GM03348 (cell line): Measurements from ENCODE around the gene TRIP12.
"Not testable (repeated sequence)": the region's sequence is repeated elsewhere in the genome, so short reads cannot be mapped to it uniquely, and the experiment has no call there.

Source experiments
- DNase-seq: peaks from one replicate; pipeline ENCODE4 v3.0.0; 2012; ENCODE audit warnings: low spot score

The TRIP12 gene

GRCh38 chr2:229768235-229768634 lies 153.6 kb downstream of the TRIP12 start:
- no peak for DNase-seq

DNA sequence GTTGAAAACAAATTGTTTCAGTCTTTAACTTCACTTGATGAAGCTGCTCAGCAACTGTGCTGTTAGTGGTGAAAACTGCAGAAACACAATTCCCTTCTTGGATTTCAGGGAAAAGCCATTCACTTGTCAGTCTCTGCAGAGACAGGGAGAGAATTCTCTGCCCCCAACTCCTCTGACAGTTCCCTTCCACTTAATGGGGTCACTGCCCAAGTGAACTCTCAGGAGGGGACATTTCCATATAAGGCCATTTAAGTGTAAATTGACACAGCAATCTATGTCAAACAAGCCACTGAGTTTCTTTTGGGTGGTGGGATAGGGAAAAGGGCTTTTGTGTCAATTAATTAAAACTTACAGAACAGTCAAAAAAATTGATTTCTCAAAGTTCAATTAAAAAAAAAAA lies 156.1 kb downstream of the TRIP12 start:
- no peak for DNase-seq

- DNase-seq = no peak
These were observed 160.1 kb downstream of the TRIP12 start for GRCh38 chr2:229761663-229762062.

- DNase-seq = not testable (repeated sequence)
These were observed 164.3 kb downstream of the TRIP12 start for GRCh38 chr2:229757462-229757861.

DNA sequence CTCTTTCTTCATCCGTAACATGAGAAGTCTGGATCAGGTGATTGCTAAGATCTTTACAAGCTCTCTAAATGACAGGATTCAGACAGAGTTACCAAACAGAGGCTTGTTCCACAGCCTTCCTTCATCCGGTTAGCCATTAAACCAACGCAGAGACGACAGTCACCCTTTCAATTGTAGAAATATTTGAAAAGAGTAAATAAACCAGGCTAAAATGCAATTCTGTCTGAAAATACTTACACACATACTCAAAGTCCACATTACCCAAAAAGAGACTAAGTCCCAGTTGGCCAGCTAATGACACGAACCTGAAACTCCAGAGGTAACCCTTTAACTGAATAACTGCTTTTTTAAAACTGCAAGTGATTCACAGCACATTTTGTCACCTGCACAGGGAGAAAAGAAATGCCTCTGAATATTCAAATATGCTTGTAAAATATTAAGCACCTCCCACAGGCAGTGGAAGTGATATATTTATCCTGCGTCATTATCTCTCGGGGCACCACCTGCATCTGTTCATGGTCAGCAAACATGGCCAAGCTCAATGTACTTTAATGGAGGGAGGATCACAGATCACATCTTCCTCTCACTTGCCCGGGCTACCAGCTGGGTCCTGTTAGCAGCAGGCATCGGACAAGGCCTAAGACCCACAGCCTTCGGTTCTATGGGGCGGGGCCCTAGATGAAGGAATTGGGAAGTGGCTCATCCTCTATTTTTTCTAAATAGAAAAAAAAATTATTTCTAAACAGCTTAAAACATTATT lies 168.7 kb downstream of the TRIP12 start:
- no peak for DNase-seq

DNA sequence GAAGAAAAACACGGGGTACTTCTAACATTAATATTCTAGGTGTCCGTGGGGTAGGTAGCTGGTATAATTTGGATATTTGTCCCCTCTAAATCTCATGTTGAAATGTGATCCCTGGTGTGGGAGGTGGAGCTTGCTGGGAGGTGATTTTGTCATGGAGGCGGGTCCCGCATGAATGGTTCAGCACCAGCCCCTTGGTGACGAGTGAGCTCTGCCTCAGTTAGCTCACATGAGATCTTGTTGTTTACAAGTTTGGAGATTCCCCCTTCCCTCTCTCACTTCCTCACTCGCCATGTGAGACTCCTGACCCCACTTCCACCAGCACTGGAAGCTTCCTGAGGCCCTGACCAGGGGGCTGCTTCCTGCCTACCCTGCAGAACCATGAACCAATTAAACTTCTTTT lies 172.0 kb downstream of the TRIP12 start:
- no peak for DNase-seq

DNA sequence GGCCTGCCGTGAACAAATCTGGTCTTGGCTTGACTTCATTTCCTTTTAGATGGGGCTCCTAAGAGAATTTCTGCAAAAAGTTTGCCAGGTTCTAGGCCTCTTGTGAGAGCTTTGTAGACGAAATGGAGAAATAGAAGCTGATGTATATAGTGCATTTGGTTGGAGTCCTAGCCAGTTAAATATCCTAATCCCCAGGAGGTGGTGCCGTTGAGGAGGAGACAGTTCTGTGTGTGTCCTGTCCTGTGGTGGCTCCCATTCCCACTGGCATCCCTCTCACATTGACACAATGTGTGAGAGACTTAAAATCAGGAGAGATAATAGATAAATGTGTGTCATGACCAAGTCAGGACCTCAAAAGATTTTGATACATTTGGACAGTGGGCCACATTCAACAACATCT lies 172.9 kb downstream of the TRIP12 start:
- no peak for DNase-seq

- not testable (repeated sequence) for DNase-seq
These were observed 179.1 kb downstream of the TRIP12 start for GRCh38 chr2:229742691-229743090.

DNA sequence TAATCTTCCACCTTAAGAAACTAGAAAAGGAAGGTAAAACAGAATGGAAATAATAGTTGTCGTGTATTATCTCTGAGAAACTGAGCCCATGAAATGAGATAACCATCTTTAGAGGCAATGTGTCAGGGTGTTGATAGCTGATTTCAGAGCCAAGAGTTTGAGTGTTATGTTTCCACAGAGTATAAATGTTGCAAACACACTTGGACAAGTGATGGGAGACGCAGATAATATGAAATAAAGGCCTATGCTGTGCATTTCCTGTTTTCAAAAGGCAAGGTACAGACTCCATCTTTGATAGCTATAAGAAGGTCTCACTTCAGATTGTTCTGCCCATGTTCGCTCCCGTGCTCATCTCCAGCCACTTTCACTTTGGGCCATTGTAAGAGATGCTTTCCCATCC lies 181.5 kb downstream of the TRIP12 start:
- no peak for DNase-seq

DNA sequence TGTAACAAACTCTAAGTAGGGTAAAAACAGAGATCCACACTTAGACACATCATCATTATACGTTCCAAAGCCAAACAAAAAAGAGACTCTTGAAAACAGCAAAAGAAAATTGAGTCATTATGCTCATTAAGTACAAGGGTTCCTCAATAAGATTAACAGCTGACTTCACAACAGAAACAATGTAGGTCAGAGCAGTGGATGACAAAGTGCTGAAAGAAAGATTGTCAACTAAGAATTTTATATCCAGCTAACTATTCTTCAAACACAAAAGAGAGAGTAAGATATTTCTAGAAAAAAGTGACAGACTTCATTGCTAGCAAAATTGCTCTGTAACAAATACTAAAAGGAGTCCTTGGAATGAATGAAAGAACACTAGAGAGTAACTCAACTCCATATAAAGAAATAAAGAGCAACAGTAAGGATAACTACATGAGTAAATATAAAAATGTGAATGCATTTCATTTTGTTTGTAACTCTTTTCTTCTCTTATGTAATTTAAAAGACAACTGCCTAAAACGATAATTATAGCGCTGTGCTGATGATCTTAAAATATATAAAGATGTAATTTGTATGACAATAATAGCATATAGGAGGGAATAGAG lies 183.7 kb downstream of the TRIP12 start:
- DNase-seq = no peak

DNA sequence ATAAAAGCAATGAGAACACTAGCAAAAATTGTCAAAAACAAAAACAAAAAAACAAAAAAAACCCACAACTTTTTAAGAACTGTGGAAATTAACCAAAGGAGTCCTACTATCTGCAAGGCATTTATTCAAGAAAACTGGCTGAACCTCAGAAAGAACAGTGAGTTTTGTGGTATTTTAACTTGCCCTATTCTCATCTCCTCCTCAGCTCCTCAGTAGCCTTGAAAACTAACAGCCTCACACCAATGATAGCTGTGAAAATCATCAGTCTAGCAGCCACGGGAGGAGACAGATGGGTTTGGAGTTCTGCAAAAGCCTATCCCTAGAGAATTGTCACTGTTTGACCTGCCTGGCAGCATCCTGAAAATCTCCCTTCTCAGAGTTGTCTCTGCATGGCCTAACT lies 187.4 kb downstream of the TRIP12 start:
- DNase-seq = no peak

DNA sequence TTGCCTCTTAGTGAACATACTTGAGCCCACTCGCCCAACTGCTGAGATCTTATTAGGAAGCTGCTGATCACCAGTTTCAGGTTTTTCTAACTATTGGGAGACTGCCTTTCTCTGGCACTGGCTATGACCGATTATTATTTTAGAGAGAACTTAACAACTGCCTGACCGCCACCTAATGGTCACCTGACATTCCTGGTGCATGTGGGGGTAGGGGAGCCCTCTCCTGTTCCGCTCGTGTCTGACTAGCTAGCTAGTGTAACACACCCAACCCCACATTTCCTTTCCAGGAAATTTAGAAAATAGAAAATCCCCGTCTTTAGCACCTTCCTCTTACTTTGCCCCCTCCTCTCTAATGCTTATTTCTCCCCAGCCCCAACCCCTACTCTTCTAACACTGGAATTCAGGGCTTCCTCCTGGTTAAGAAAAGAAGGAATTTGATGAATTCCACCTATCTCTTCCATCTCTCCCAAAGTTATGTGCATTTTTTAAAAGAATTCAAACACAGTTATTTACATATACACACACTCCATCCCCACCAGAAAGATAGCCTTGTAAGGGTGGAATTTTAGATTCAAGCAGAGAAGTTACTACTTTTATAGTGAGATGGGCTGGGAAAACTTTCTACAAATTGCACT lies 188.1 kb downstream of the TRIP12 start:
- DNase-seq = no peak

- DNase-seq = no peak
These were observed 188.9 kb downstream of the TRIP12 start for GRCh38 chr2:229732897-229733296.

DNA sequence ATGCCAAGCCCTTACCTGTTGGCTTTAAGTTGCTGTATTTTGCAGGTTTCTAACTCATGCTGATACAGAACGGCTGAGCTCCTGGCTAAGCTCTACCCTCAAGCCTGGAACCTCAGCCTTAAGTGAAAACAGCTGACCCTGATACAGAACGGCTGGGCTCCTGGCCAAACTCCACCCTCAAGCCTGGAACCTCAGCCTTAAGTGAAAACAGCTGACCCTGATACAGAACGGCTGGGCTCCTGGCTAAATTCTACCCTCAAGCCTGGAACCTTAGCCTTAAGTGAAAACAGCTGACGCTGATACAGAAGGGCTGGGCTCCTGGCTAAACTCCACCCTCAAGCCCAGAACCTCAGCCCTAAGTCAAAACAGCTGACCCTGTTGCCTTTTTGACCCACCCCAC lies 189.9 kb downstream of the TRIP12 start:
- no peak for DNase-seq

GRCh38 chr2:229731363-229731762 lies 190.4 kb downstream of the TRIP12 start:
- no peak for DNase-seq

DNA sequence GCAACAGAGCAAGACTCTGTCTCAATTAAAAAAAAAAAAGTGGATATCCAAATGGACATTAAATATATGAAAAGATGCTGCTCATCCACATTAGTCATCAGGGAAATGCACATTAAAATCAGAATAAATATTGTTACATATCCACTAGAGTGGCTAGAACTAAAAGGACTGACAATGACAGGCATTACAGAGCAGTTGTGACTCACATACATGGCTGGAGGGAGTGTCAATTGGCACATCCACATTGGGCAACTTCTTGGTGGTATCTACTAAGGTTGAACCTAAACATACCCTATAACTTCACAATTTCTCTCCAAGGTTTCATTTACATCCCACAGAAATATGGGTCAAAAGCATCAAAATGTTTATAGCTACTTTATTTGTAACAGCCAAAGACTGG lies 193.4 kb downstream of the TRIP12 start:
- no peak for DNase-seq

DNA sequence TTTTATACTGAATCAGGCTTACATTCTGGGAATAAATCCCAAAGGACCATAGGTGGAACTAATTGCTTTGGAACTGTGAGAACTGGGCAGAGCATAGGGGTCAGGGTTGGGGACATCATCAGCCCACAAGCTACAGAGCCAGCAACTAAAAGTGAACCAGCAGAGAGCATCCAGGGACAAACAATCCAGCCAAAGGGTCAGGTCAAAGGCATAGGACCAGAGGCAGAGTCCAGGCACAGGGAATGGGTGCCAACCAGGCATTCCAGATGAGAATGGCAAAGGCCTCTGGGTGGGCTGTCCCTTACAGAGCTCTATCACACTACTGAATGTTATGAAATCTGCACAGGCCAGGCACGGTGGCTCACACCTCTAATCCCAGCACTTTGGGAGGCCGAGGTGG lies 195.2 kb downstream of the TRIP12 start:
- DNase-seq = no peak

GRCh38 chr2:229725716-229726574 lies 195.9 kb downstream of the TRIP12 start:
- peak; percentile 21 for DNase-seq

DNA sequence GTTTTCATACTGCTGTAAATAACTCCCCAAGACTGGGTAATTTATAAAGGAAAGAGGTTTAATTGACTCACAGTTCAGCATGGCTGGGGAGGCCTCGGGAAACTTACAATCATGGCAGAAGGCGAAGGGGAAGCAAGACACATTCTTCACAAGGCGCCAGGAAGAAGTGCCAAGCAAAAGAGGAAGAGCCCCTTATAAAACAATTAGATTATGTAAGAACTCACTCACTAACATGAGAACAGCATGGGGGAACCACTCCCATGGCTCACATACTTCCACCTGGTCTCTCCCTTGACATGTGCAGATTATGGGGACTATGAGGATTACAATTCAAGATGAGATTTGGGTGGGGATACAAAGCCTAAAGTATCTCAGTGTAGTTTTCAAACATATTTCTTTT lies 198.6 kb downstream of the TRIP12 start:
- not testable (repeated sequence) for DNase-seq

GRCh38 chr2:229719926-229720647 lies 201.7 kb downstream of the TRIP12 start:
- DNase-seq = no peak

DNA sequence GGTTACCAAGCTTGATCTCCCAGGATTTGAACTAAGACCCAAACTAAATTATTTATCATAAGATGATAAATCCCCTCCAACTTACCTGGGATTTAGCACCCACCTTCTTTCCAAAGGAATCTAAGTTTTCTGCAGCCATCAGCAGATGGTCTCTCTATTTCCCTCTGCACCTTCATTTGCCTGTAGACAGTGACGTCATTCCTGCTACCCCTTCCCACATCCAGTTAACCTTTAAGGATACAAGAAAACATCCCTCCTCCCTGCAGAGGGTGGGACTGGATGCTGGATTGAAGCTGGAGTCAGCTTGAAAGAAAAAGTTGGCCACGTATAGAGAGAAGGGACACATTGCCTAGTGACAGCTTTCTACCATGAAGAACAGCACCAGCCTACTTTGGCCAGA lies 203.8 kb downstream of the TRIP12 start:
- DNase-seq = no peak
